GM18951 (cell line): ENCODE results near the gene TOPBP1.
"Not testable (repeated sequence)": the region's sequence is repeated elsewhere in the genome, so short reads cannot be mapped to it uniquely, and the experiment has no call there.

ENCODE experiments used
- POLR2A ChIP-seq: IDR thresholded peaks from 4 replicates; pipeline ENCODE4 v1.6.1; 2011; ENCODE audit warnings: mild to moderate bottlenecking; ENCODE audit not compliant: insufficient read length, insufficient read depth; ENCODE audit errors: extremely low read depth
- in situ Hi-C: fragments of 300-500 bp; cut with MboI; formaldehyde crosslinking; loops from one replicate; pipeline ENCODE4 v1.12.0; 2022; ENCODE audit warnings: low sequenced_read_pairs, mixed read lengths, inconsistent platforms; ENCODE audit not compliant: unreplicated experiment

TOPBP1 gene

GRCh38 chr3:133694288-133695268 is 32.8 kb upstream of the TOPBP1 start:
- TF ChIP-seq POLR2A, result no peak
- in situ Hi-C loops, result no loop called here

- in situ Hi-C loops, result no loop called here
Observed at GRCh38 chr3:133693821-133694220, 32.1 kb upstream of the TOPBP1 start.

GRCh38 chr3:133692759-133693158 is 31.0 kb upstream of the TOPBP1 start:
- in situ Hi-C loops, result no loop called here
- TF ChIP-seq POLR2A, result no peak

More at GRCh38 chr3:133693821-133694220, 32.1 kb upstream of the TOPBP1 start:
- no peak for TF ChIP-seq POLR2A

DNA sequence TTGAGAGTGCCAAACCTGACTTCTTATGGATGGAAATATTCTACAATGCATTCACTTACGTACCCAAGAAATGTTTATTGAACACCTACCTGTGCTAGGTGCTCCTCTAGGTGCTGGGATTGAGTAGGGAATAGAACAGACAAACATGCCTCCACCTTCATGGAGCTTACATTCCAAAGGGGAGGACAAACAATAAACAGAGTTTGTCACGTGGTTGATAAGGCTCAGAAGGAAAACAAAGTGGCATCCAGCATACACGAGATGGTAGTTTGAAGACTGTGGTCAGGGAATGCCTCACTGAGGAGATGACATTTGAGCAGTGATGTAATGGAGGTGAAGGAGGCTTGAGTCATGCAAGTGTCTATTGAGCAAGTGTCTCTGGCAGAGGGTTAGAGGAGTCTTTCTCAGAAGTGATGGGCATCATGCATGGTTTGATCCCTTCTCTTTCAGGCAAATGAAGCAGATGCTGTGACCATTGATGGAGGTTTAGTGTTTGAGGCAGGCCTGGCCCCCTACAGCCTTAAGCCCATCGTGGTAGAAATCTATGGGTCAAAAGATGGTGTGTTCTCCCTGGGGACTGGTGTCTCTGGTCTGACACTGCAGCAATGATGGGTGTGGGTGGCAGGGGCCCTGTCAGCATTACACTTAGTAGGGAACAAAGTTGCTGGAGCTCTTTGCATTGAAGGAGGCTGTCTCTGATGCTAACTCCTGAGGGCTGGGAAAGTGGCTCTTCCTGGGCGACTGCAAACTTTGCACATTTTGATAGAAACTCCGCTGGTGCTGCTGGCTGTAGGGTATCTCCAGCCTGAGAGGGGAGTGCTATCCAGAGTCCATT is 29.7 kb upstream of the TOPBP1 start:
- no peak for TF ChIP-seq POLR2A
- in situ Hi-C loops, result no loop called here

DNA sequence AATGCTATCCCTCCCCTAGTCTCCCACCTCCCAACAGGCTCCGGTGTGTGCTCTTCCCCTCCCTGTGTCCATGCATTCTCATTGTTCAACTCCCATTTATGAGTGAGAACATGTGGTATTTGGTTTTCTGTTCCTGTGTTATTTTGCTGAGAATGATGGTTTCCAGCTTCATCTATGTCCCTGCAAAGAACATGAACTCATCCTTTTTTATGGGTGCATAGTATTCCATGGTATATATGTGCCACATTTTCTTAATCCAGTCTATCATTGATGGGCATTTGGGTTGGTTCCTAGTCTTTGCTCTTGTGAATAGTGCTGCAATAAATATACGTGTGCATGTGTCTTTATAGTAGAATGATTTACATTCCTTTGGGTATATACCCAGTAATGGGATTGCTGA is 16.3 kb upstream of the TOPBP1 start:
- in situ Hi-C loops, result not testable (repeated sequence)

- TF ChIP-seq POLR2A, result no peak
- in situ Hi-C loops, result no loop called here
Observed at GRCh38 chr3:133676336-133677118, 14.8 kb upstream of the TOPBP1 start.

- no peak for TF ChIP-seq POLR2A
- in situ Hi-C loops, result no loop called here
Observed at GRCh38 chr3:133675631-133676335, 14.0 kb upstream of the TOPBP1 start.

- in situ Hi-C loops, result no loop called here
- no peak for TF ChIP-seq POLR2A
Observed at GRCh38 chr3:133674290-133674919, 12.7 kb upstream of the TOPBP1 start.

GRCh38 chr3:133673746-133674145 is 12.0 kb upstream of the TOPBP1 start:
- in situ Hi-C loops, result no loop called here

DNA sequence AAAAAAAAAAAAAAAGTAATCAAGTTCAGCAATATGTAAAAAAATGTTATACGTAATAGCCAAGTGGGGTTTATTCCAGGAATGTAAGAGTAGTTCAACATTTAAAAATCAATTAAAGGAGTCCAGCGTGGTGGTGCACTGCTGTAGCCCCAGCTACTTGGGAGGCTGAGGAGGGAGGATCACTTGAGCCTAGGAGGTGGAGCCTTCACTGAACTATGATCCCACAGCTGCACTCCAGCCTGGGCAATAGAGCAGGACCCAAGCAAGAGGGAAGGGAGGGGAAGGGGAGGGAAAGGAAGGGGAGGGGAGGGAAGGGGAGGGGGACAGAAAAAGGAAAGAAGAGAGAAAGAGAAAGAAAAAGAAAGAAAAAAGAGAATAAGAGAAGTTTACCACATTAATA is 10.7 kb upstream of the TOPBP1 start:
- TF ChIP-seq POLR2A, result no peak
- in situ Hi-C loops, result no loop called here

More at GRCh38 chr3:133673746-133674145, 12.0 kb upstream of the TOPBP1 start:
- no peak for TF ChIP-seq POLR2A

GRCh38 chr3:133670525-133670995 is 8.8 kb upstream of the TOPBP1 start:
- no peak for TF ChIP-seq POLR2A
- in situ Hi-C loops, result no loop called here

DNA sequence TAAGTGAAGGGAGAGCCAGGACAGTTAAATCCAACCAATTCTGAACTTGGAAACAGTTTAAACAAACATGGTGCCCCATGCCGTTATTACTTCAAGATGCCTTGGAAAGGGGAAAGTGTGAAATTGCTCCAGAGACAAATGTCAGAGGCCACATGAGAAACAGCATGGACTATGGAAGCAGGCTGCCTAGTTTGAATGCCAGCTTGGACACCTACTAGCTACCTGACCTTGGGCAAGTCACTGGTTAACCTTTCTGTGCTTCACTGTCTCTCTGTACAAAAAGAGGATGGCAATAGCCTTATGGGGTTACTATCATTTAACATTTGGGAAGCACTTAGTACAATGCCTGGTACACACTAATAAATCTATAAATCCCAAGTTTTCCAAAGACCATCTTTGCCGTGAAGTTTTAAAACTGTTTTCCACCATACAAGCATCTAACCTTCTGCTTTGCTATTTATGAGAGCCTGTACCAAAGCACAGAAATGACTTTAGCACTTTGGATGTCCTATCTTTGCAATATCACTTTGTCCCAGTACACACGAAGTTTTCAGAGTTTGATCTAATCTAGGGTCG is 8.3 kb upstream of the TOPBP1 start:
- in situ Hi-C loops, result no loop called here
- TF ChIP-seq POLR2A, result no peak

DNA sequence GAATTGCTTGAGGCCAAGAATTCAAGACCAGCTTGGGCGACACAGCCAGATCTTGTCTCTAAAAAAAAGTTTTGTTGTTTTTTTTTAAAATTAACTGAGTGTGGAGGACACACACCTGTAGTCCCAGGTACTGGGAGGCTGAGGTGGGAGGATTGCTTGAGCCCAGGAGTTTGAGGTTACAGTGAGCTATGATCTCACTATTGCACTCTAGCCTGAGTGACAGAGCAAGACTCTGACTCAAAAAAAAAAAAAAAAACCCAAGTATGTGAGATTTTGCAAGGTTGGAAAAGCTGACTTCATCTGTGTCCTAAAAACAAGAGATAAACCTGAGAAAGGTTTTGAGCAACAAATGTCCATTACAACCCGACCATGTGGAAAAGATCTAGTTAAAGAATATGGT is 5.4 kb upstream of the TOPBP1 start:
- in situ Hi-C loops, result no loop called here
- no peak for TF ChIP-seq POLR2A

DNA sequence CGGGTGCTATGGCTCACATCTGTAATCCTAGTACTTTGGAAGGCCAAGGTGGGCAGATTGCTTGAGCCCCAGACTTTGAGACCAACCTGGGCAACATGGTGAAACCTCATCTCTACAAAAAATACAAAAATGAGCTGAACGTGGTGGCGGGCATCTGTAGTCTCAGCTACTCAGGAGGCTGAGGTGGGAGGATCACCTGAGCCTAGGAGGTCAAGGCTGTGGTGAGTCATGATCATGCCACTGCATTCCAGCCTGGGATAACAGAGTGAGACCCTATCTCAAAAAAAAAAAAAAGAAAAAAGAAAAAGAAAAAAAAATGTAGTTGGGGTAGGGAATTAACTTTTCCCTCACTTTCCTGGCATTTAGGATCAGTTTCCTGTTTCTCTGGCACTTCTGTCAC is 3.4 kb upstream of the TOPBP1 start:
- in situ Hi-C loops, result not testable (repeated sequence)
